Subcutaneous adipose tissue (tissue), 4 donors: Measurements from ENCODE around the gene PFDN1. TPM values are rescaled to one million over a fixed set of nuclear protein-coding genes. Genes with fewer than 3 reads are reported as not detected.

Experiments used
- total RNA-seq, 4 donors: library from RNA; depleted of rRNA; stranded (reverse); fragments of >200 nt; gene quantifications; one replicate each; pipeline ENCODE4 v1.1.0, GENCODE V29; 2016
- TF ChIP-seq, protein P1 (sequence below): fragments of 450-650 bp; IDR thresholded peaks from one replicate; pipeline ENCODE4 v1.5.1; 2016; ENCODE audit warnings: low read depth, mild to moderate bottlenecking, control low read depth, antibody characterized with exemption, moderate library complexity

The PFDN1 gene
- total RNA-seq, 4 donors from 2014 or later: 70.2 to 116 (median 90.9) TPM

- TF ChIP-seq, protein P1, sequence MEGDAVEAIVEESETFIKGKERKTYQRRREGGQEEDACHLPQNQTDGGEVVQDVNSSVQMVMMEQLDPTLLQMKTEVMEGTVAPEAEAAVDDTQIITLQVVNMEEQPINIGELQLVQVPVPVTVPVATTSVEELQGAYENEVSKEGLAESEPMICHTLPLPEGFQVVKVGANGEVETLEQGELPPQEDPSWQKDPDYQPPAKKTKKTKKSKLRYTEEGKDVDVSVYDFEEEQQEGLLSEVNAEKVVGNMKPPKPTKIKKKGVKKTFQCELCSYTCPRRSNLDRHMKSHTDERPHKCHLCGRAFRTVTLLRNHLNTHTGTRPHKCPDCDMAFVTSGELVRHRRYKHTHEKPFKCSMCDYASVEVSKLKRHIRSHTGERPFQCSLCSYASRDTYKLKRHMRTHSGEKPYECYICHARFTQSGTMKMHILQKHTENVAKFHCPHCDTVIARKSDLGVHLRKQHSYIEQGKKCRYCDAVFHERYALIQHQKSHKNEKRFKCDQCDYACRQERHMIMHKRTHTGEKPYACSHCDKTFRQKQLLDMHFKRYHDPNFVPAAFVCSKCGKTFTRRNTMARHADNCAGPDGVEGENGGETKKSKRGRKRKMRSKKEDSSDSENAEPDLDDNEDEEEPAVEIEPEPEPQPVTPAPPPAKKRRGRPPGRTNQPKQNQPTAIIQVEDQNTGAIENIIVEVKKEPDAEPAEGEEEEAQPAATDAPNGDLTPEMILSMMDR: no peak
Measured at GRCh38 chr5:140196115-140196814, 106.6 kb downstream of the PFDN1 start.

Other genes with a start within 250 kb of the PFDN1 start
- gene PURA, start 189.0 kb downstream of the PFDN1 start, total RNA-seq: 10 to 100 TPM; 25.6 to 41.7 (median 31.5) TPM
- gene IGIP, start 177.2 kb downstream of the PFDN1 start, total RNA-seq: 10 to 100 TPM; 21.7 to 26.6 (median 24.4) TPM
- gene CYSTM1, start 127.9 kb downstream of the PFDN1 start, total RNA-seq: 100 to 1,000 TPM in 2 of 4 donors, 10 to 100 TPM in 2; 88.9 to 115 (median 106) TPM
- 10 to 100 TPM in 3 of 4 donors, 1 to 10 TPM in 1; 8.1 to 48.4 (median 22.2) TPM for gene HBEGF, start 43.5 kb upstream of the PFDN1 start, total RNA-seq
- gene SLC4A9, start 57.1 kb upstream of the PFDN1 start, total RNA-seq: under 1 TPM in 2 of 4 donors, not detected in 2; 0.17 to 0.22 TPM
- gene ANKHD1, start 98.7 kb upstream of the PFDN1 start, total RNA-seq: 100 to 1,000 TPM; 128 to 177 (median 143) TPM
- 10 to 100 TPM; 24.9 to 36.2 (median 27.9) TPM for gene EIF4EBP3, start 244.6 kb upstream of the PFDN1 start, total RNA-seq